Stimulated activated CD4-positive, alpha-beta T cell treated with anti-CD3 and anti-CD28 coated beads, Interleukin-1b, Interleukin-23, amount 100 ng/mL, for 48 hours (primary cell): ENCODE measurements around the gene ACOT7.

Source experiments
- DNase-seq: peaks from one replicate; pipeline ENCODE4 v3.0.0-alpha.2; 2020

Gene ACOT7

GRCh38 chr1:6261615-6261995, 132.0 kb downstream of the ACOT7 start:
- no peak for DNase-seq

- peak; percentile 26 for DNase-seq
These were observed 132.5 kb downstream of the ACOT7 start, which contains the start of gene GPR153 for GRCh38 chr1:6260961-6261614. GPR153 (minus strand) TSS chr1:6261098; CDS start chr1:6254905, 6,193 bp downstream.

- no peak for DNase-seq
These were observed 133.1 kb downstream of the ACOT7 start for GRCh38 chr1:6260433-6260934.

GRCh38 chr1:6259491-6260362, 133.8 kb downstream of the ACOT7 start:
- peak; percentile 75 for DNase-seq

GRCh38 chr1:6258675-6259074, 134.9 kb downstream of the ACOT7 start:
- DNase-seq = no peak

GRCh38 chr1:6257541-6258069, 136.0 kb downstream of the ACOT7 start:
- no peak for DNase-seq

- DNase-seq = no peak
These were observed 136.9 kb downstream of the ACOT7 start for GRCh38 chr1:6256645-6257044.

GRCh38 chr1:6254691-6255090, 138.9 kb downstream of the ACOT7 start:
- no peak for DNase-seq

GRCh38 chr1:6253380-6253779, 140.2 kb downstream of the ACOT7 start:
- no peak for DNase-seq

GRCh38 chr1:6252374-6252710, 141.2 kb downstream of the ACOT7 start:
- DNase-seq = no peak

- DNase-seq = no peak
These were observed 141.7 kb downstream of the ACOT7 start for GRCh38 chr1:6251681-6252373.

GRCh38 chr1:6251233-6251632, 142.3 kb downstream of the ACOT7 start:
- no peak for DNase-seq

GRCh38 chr1:6249739-6250689, 143.6 kb downstream of the ACOT7 start:
- no peak for DNase-seq

- DNase-seq = no peak
These were observed 144.4 kb downstream of the ACOT7 start for GRCh38 chr1:6248932-6249738.

- DNase-seq = no peak
These were observed 145.3 kb downstream of the ACOT7 start for GRCh38 chr1:6248161-6248776.

GRCh38 chr1:6247651-6248050, 145.9 kb downstream of the ACOT7 start:
- DNase-seq = no peak

GRCh38 chr1:6246497-6247467, 146.8 kb downstream of the ACOT7 start:
- DNase-seq = peak; percentile 80

GRCh38 chr1:6245869-6246496, 147.6 kb downstream of the ACOT7 start:
- peak; percentile 33 for DNase-seq
